HepG2 (cell line): ENCODE measurements around the gene KRTAP19-1.

Source experiments
- ATF6 ChIP-seq: sonication (generic); formaldehyde crosslinking; conservative IDR thresholded peaks from 2 replicates; pipeline ENCODE4 v1.4.0; 2020; ENCODE audit warnings: missing genetic modification reagents
- CC2D1A ChIP-seq: sonication (generic); formaldehyde crosslinking; IDR thresholded peaks from 2 replicates; pipeline ENCODE4 v1.8.1; 2023; ENCODE audit warnings: mild to moderate bottlenecking, missing genetic modification reagents
- CHCHD3 ChIP-seq: sonication (generic); formaldehyde crosslinking; IDR thresholded peaks from 2 replicates; pipeline ENCODE4 v1.8.0; 2022; ENCODE audit warnings: mild to moderate bottlenecking, missing genetic modification reagents, moderate library complexity
- CTCF ChIP-seq: sonication (generic); formaldehyde crosslinking; IDR thresholded peaks from 2 replicates; pipeline ENCODE4 v1.5.0; 2020; ENCODE audit warnings: mild to moderate bottlenecking, missing genetic modification reagents, moderate library complexity
- IRX3 ChIP-seq: sonication (generic); formaldehyde crosslinking; IDR thresholded peaks from 2 replicates; pipeline ENCODE4 v1.8.1; 2023; ENCODE audit warnings: mild to moderate bottlenecking, low read depth, missing genetic modification reagents, borderline replicate concordance
- ISL2 ChIP-seq: sonication (generic); formaldehyde crosslinking; IDR thresholded peaks from 2 replicates; pipeline ENCODE4 v1.5.0; 2020; ENCODE audit warnings: missing genetic modification reagents
- TAF1 ChIP-seq: sonication (generic); formaldehyde crosslinking; IDR thresholded peaks from 2 replicates; pipeline ENCODE4 v1.4.0; 2020; ENCODE audit warnings: missing genetic modification reagents
- ZBTB43 ChIP-seq: sonication (generic); formaldehyde crosslinking; conservative IDR thresholded peaks from 2 replicates; pipeline ENCODE4 v1.4.0; 2020; ENCODE audit warnings: missing genetic modification reagents
- ZNF101 ChIP-seq: sonication (generic); formaldehyde crosslinking; IDR thresholded peaks from 2 replicates; pipeline ENCODE4 v1.4.0; 2020; ENCODE audit warnings: mild to moderate bottlenecking, low read depth, missing genetic modification reagents, borderline replicate concordance
- ZNF562 ChIP-seq: sonication (generic); formaldehyde crosslinking; IDR thresholded peaks from 2 replicates; pipeline ENCODE4 v1.8.0; 2022; ENCODE audit warnings: missing genetic modification reagents, borderline replicate concordance

GRCh38 chr21:30497065-30497464, 16.9 kb upstream of the KRTAP19-1 start, which contains the start of gene KRTAP19-4:
- TF ChIP-seq ZBTB43 (CRISPR knock-in tag): no peak
- TF ChIP-seq CTCF (CRISPR knock-in tag): no peak
- TF ChIP-seq ZNF562 (CRISPR knock-in tag): no peak
- no peak for TF ChIP-seq CHCHD3 (CRISPR knock-in tag)
- no peak for TF ChIP-seq ISL2 (CRISPR knock-in tag)
- no peak for TF ChIP-seq ZNF101 (CRISPR knock-in tag)
- TF ChIP-seq CC2D1A (CRISPR knock-in tag): no peak
- no peak for TF ChIP-seq IRX3 (CRISPR knock-in tag)
- no peak for TF ChIP-seq TAF1
- no peak for TF ChIP-seq ATF6 (CRISPR knock-in tag)
